ENCODE measurements around the gene AIG1. TPM values are rescaled to one million over a fixed set of nuclear protein-coding genes. Genes with fewer than 3 reads are reported as not detected.

The AIG1 gene
- total and polyA plus RNA-seq, 2 of the 4 experiments (the other 2 are of a cell fraction) = 21.3 to 27.1 TPM

DNA sequence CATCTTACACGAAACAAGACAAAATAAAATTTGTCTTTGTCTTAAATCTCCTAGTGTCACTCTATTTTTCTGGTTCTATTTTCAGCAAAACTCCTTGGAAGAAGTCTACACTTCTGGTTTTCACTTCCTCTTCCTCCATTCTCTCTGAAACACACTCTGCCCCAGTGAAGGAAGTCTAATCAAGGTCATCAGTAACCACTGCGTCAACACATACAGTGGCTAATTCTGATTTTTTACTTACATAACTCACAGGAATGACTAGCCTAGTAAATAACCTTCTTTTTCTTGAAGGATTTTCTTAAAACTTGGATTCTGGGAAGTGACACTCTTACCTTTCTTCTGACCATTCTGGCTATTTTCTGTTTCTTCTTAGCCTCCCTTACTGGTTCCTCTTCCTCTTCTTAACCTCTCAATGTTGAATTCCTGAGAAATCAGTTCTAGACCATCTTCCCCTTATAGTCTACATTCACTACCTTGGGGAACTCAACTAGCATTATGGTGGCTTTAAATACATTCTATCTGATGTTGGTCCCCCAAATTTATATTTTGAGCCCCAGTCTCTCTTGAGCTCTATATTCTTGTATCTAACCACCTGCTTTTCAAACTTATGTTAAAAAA lies 37.5 kb downstream of the AIG1 start:
- Histone ChIP-seq H4K8ac (ENCODE audit: low read depth in 2 of 2, low read length in 2 of 2) (no peak overlapping the region), H3K18ac (ENCODE audit: low read depth, low read length) (no peak overlapping the region), H2AK9ac (replicated peaks; ENCODE audit: low read depth, low read length, poor library complexity) (no peak overlapping the region), H4K5ac (ENCODE audit: low read depth, low read length) (no peak overlapping the region), H2AFZ (replicated peaks; ENCODE audit: low read length, poor library complexity) (no peak overlapping the region), H3K4ac (ENCODE audit: low read depth, low read length) (no peak overlapping the region), H2BK15ac (ENCODE audit: low read depth, low read length) (no peak overlapping the region), H3K23ac (ENCODE audit: low read depth, low read length) (no peak overlapping the region), H3K27ac (ENCODE audit: insufficient read depth, low read length) (no peak overlapping the region), H2BK20ac (ENCODE audit: low read depth, low read length) (no peak overlapping the region), H4K20me1 (ENCODE audit: insufficient read depth, low read length) (no peaks in the 10 kb centered on the region), H4K91ac (ENCODE audit: insufficient read depth, low read depth, low read length) (no peak overlapping the region), H2AK5ac (ENCODE audit: low read depth, low read length) (no peak overlapping the region), H3K4me1 (ENCODE audit: control insufficient read depth, insufficient read depth, low read length) (no peaks in the 10 kb centered on the region), H3K79me1 (ENCODE audit: low read depth in 1 of 2, low read length in 2 of 2) (peaks cover 0 to 3% of the 10 kb centered on the region in 2 experiments; a peak in 1 of 4 replicates), H2BK120ac (ENCODE audit: low read depth, low read length) (no peak overlapping the region), H2BK5ac (ENCODE audit: low read depth, low read length, poor library complexity, severe bottlenecking) (no peak overlapping the region), H3K9ac (ENCODE audit: low read depth, low read length) (no peak overlapping the region), H3K9me3 (ENCODE audit: control insufficient read depth, insufficient read depth, low read length) (no peaks in the 10 kb centered on the region), H3K9me1 (ENCODE audit: insufficient read depth, low read length) (no peaks in the 10 kb centered on the region), H3K4me2 (ENCODE audit: low read depth, low read length) (no peak overlapping the region), H3K27me3 (ENCODE audit: control insufficient read depth, insufficient read depth, low read length) (no peaks in the 10 kb centered on the region), H3K36me3 (ENCODE audit: control insufficient read depth, insufficient read depth, low read length) (no peaks in the 10 kb centered on the region), H3K14ac (replicated peaks; ENCODE audit: low read depth, low read length) (no peak overlapping the region), H3K4me3 (ENCODE audit: insufficient read depth, low read depth, low read length) (no peak overlapping the region), H3K56ac (ENCODE audit: extremely low read depth, insufficient read depth, low read length) (no peak overlapping the region)
- ChIA-PET CTCF (no interaction called here), POLR2A (ENCODE audit: unreplicated experiment) (no interaction called here)
- dilution Hi-C loops (cut with HindIII; ENCODE audit: low sequenced_read_pairs, unreplicated experiment) (no loop called here), intact Hi-C loops (cut with micrococcal nuclease) (no loop called here), in situ Hi-C loops (cut with MboI; ENCODE audit: low sequenced_read_pairs) (no loop called here)
- DNase-seq = no peak
- BruUV-seq (replicated peaks) = no TSS peak
- ATAC-seq (ENCODE audit: low read depth) = no peak
- TF ChIP-seq CHD1 (IDR thresholded peaks at IDR 0.05; ENCODE audit: low read depth, low read length) (no peak), FOS (IDR thresholded peaks at IDR 0.05; ENCODE audit: low read depth, low read length) (no peak), MAFK (IDR thresholded peaks at IDR 0.05; ENCODE audit: low read depth, low read length) (no peak), RAD21 (IDR thresholded peaks at IDR 0.05; ENCODE audit: low read length) (no peak), CEBPB (IDR thresholded peaks at IDR 0.05; ENCODE audit: low read depth, low read length) (no peak), RCOR1 (IDR thresholded peaks at IDR 0.05; ENCODE audit: insufficient replicate concordance, low read length) (no peak), SMC3 (IDR thresholded peaks at IDR 0.05; ENCODE audit: low read depth, low read length) (no peak), POLR2A (IDR thresholded peaks at IDR 0.05; ENCODE audit: low read depth, low read length) (no peak), MAZ (IDR thresholded peaks at IDR 0.05; ENCODE audit: borderline replicate concordance, low read depth, low read length) (no peak), NFE2L2 (IDR thresholded peaks at IDR 0.05; ENCODE audit: low read depth, low read length) (no peak), BHLHE40 (IDR thresholded peaks at IDR 0.05; ENCODE audit: low read depth, low read length) (no peak), MXI1 (IDR thresholded peaks at IDR 0.05; ENCODE audit: borderline replicate concordance, low read depth, low read length) (no peak), RFX5 (IDR thresholded peaks at IDR 0.05; ENCODE audit: low read depth, low read length) (no peak)
- TF ChIP-seq, protein P1, sequence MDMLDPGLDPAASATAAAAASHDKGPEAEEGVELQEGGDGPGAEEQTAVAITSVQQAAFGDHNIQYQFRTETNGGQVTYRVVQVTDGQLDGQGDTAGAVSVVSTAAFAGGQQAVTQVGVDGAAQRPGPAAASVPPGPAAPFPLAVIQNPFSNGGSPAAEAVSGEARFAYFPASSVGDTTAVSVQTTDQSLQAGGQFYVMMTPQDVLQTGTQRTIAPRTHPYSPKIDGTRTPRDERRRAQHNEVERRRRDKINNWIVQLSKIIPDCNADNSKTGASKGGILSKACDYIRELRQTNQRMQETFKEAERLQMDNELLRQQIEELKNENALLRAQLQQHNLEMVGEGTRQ (IDR thresholded peaks at IDR 0.05; ENCODE audit: low read depth, low read length) = no peak
- TF ChIP-seq, protein P2, sequence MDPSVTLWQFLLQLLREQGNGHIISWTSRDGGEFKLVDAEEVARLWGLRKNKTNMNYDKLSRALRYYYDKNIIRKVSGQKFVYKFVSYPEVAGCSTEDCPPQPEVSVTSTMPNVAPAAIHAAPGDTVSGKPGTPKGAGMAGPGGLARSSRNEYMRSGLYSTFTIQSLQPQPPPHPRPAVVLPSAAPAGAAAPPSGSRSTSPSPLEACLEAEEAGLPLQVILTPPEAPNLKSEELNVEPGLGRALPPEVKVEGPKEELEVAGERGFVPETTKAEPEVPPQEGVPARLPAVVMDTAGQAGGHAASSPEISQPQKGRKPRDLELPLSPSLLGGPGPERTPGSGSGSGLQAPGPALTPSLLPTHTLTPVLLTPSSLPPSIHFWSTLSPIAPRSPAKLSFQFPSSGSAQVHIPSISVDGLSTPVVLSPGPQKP (IDR thresholded peaks at IDR 0.05; ENCODE audit: borderline replicate concordance, low read depth, low read length) = no peak
- TF ChIP-seq, protein P3, sequence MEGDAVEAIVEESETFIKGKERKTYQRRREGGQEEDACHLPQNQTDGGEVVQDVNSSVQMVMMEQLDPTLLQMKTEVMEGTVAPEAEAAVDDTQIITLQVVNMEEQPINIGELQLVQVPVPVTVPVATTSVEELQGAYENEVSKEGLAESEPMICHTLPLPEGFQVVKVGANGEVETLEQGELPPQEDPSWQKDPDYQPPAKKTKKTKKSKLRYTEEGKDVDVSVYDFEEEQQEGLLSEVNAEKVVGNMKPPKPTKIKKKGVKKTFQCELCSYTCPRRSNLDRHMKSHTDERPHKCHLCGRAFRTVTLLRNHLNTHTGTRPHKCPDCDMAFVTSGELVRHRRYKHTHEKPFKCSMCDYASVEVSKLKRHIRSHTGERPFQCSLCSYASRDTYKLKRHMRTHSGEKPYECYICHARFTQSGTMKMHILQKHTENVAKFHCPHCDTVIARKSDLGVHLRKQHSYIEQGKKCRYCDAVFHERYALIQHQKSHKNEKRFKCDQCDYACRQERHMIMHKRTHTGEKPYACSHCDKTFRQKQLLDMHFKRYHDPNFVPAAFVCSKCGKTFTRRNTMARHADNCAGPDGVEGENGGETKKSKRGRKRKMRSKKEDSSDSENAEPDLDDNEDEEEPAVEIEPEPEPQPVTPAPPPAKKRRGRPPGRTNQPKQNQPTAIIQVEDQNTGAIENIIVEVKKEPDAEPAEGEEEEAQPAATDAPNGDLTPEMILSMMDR (conservative IDR thresholded peaks at IDR 0.05; ENCODE audit: low read depth, low read length) = no peak
- WGBS, 2 experiments (ENCODE audit: extremely low coverage in 2 of 2, insufficient read length in 1 of 2) = 100% methylated on average over 1 of the region's 2 CpGs; no CpG with 5 or more reads in 1 of the 2 experiments
